ENCODE results near the gene PPFIBP2.

DNA sequence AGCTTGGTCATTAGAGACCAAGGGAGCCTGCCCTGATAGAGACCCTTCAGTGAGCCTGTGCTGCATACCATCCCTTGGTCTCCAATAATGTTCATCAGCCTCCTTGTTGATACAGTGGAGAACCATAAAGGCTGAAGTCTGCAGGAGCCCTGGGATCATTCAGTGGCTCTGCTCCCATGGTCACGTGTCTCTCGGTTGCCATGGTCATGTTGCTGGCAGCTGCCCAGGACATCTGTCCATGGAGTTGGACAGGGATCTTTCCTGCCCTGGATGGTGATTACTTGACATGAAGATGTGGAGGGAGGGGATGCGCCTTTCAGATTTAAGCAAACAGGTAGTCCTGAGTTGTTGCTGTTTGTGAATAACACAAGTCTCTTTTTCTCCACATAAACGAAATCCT lies 121.3 kb downstream of the PPFIBP2 start:
- no peak for TF ChIP-seq EZH2 (IDR thresholded peaks at IDR 0.05; ENCODE audit: borderline replicate concordance, low read length)
- TF ChIP-seq, protein P1, sequence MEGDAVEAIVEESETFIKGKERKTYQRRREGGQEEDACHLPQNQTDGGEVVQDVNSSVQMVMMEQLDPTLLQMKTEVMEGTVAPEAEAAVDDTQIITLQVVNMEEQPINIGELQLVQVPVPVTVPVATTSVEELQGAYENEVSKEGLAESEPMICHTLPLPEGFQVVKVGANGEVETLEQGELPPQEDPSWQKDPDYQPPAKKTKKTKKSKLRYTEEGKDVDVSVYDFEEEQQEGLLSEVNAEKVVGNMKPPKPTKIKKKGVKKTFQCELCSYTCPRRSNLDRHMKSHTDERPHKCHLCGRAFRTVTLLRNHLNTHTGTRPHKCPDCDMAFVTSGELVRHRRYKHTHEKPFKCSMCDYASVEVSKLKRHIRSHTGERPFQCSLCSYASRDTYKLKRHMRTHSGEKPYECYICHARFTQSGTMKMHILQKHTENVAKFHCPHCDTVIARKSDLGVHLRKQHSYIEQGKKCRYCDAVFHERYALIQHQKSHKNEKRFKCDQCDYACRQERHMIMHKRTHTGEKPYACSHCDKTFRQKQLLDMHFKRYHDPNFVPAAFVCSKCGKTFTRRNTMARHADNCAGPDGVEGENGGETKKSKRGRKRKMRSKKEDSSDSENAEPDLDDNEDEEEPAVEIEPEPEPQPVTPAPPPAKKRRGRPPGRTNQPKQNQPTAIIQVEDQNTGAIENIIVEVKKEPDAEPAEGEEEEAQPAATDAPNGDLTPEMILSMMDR (IDR thresholded peaks at IDR 0.05; ENCODE audit: low read length) = no peak
